ENCODE results near the gene RIPOR1. TPM values are rescaled to one million over a fixed set of nuclear protein-coding genes. Genes with fewer than 3 reads are reported as not detected.
"Not testable (repeated sequence)": the region's sequence is repeated elsewhere in the genome, so short reads cannot be mapped to it uniquely, and the experiment has no call there.

RIPOR1 gene
- total and polyA plus RNA-seq, 2 donors, result 5.7 to 25.4 TPM

DNA sequence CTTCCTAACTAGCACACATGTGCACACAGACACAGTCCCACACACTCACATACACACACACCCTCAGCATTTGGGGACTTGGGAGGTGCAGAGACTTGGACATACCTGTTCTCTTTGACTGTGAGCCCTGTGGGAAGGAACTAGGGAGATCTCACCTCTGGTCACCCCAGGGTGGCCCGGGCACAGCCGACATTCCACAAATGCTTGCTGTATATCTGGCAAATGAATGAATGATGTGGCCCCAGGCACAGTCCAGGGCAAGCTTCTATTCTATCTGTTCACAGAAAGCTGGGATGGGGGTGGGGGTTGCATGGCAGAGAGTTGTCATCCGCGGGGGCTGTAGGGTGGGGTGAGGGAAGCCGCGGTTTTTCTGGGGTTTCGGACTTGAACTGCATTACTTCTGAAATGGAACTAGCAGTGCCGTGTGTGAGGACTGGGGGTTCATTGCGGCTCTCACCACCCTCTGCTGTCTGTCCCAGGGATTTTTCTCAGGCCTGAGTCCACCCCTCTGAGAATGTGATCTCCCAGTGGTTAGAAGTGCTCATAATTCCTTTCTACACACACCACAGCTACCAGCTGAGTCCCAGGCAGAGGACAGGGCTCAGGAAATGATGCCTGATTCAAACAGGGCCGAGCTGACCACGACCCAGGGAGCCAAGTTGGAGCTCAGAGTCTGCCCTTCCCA lies 3.3 kb upstream of the RIPOR1 start:
- no peak for DNase-seq (ENCODE audit: low read depth in 6 of 9, low spot score in 9 of 9)
- H3K27ac ChIP-seq (ENCODE audit: low read depth in 1 of 2, low read length in 1 of 2), result no peak overlapping the region
- H3K27me3 ChIP-seq (ENCODE audit: control insufficient read depth in 2 of 2, insufficient read depth in 1 of 2, low read length in 1 of 2), result peaks cover 24 to 62% of the 10 kb centered on the region in 2 donors
- no peak overlapping the region for H3K4me3 ChIP-seq (ENCODE audit: low read length in 2 of 2)
- WGBS, result 76% methylated on average over 11 of the region's 11 CpGs
- H3K36me3 ChIP-seq (ENCODE audit: control insufficient read depth in 2 of 2, insufficient read depth in 2 of 2, low read length in 1 of 2), result no peaks in the 10 kb centered on the region
- peaks cover 16 to 42% of the 10 kb centered on the region in 2 donors for H3K4me1 ChIP-seq (ENCODE audit: control insufficient read depth in 2 of 2, insufficient read depth in 2 of 2, low read length in 2 of 2)
- peaks cover 0 to 13% of the 10 kb centered on the region in 2 donors for H3K9me3 ChIP-seq (ENCODE audit: control insufficient read depth in 2 of 2, insufficient read depth in 1 of 2, low read length in 1 of 2)

DNA sequence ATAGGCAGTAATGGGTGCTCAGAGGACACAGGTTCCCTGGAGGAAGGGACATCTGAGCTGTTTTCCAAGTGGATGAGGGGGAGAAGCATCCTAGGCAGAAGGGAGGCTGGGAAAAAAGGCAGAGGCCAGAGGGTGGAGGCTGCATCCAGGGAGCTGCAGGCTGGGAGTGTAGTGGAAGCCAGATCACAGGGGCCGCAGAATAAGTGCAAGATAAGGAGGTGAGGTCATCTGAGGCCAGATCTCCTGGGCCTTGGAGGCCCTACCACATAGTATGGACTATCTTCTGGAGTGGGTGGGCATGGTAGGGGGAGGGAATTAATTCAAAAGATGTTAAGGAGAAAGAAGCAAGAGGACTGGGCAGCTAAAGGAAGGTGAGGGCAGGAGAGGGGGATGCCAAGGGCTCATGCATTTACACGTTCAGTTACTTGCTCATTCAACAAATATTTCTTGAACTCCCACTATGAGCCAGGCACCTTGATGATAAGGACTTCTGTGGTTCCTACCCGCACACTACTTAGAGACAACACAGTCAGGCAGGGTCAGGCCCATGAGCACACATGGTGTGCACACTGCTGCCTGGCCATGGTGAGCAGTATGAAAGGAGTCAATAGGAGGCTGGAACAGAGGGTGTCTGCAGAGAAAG lies 2.4 kb upstream of the RIPOR1 start:
- DNase-seq (ENCODE audit: low read depth in 6 of 9, low spot score in 9 of 9), result no peak

DNA sequence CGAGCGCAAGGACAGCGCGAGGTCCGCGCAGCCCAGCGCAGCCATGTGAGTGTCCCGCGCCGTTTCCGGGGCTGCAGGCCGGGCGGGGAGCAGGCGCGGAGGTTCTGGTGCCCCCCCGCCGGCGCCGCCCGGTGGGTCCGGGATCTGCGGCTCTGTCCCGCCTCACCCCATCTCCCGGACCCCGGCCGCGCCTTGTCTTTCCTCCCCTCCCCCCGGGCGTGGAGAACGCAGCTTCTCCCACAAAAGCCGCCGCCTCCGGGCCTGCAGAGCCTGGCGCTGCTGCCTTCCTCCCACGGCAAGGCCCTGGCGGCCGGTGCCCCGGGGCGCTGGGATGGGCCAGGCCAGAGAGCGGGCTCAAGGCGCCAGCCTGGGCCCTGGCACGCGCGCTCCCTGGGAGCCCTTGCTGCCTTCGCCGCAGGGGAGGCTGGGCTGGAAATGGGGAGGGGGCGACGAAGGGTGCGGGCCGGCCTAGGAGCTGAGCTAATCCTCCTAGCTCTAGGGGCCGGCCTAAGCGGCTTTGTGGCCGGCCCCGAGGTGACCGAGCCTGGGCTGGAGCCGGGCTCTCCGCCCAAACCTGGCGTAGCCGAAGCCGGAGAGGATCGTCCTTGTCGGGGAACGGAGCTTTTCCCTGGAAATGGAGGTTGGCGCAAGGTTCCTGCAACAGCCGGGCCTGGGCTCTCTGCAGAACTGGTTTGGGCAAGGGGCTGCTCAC lies 397 bp downstream of the RIPOR1 start:
- Histone ChIP-seq H3K27me3 (ENCODE audit: control insufficient read depth in 2 of 2, insufficient read depth in 1 of 2, low read length in 1 of 2) (peaks cover 26 to 95% of the 10 kb centered on the region in 2 donors), H3K4me3 (ENCODE audit: low read length in 2 of 2) (peak overlapping the region; percentile 38 to 62), H3K9me3 (ENCODE audit: control insufficient read depth in 2 of 2, insufficient read depth in 1 of 2, low read length in 1 of 2) (peaks cover 0 to 17% of the 10 kb centered on the region in 2 donors), H3K36me3 (ENCODE audit: control insufficient read depth in 2 of 2, insufficient read depth in 2 of 2, low read length in 1 of 2) (no peaks in the 10 kb centered on the region), H3K4me1 (ENCODE audit: control insufficient read depth in 2 of 2, insufficient read depth in 2 of 2, low read length in 2 of 2) (peaks cover 30 to 43% of the 10 kb centered on the region in 2 donors), H3K27ac (ENCODE audit: low read depth in 1 of 2, low read length in 1 of 2) (peak overlapping the region in 1 of 2 donors; percentile 60)
- WGBS, result 1% methylated on average over 65 of the region's 65 CpGs
- peak in 1 of 9 donors; percentile 21 for DNase-seq (ENCODE audit: low read depth in 6 of 9, low spot score in 9 of 9)

More for the DNA sequence above, 2.4 kb upstream of the RIPOR1 start:
- Histone ChIP-seq H3K27me3 (ENCODE audit: control insufficient read depth in 2 of 2, insufficient read depth in 1 of 2, low read length in 1 of 2) (peaks cover 26 to 72% of the 10 kb centered on the region in 2 donors), H3K4me3 (ENCODE audit: low read length in 2 of 2) (no peak overlapping the region), H3K27ac (ENCODE audit: low read depth in 1 of 2, low read length in 1 of 2) (no peak overlapping the region), H3K4me1 (ENCODE audit: control insufficient read depth in 2 of 2, insufficient read depth in 2 of 2, low read length in 2 of 2) (peaks cover 25 to 45% of the 10 kb centered on the region in 2 donors), H3K36me3 (ENCODE audit: control insufficient read depth in 2 of 2, insufficient read depth in 2 of 2, low read length in 1 of 2) (no peaks in the 10 kb centered on the region), H3K9me3 (ENCODE audit: control insufficient read depth in 2 of 2, insufficient read depth in 1 of 2, low read length in 1 of 2) (peaks cover 0 to 17% of the 10 kb centered on the region in 2 donors)
- WGBS, result 95% methylated on average over 3 of the region's 3 CpGs

DNA sequence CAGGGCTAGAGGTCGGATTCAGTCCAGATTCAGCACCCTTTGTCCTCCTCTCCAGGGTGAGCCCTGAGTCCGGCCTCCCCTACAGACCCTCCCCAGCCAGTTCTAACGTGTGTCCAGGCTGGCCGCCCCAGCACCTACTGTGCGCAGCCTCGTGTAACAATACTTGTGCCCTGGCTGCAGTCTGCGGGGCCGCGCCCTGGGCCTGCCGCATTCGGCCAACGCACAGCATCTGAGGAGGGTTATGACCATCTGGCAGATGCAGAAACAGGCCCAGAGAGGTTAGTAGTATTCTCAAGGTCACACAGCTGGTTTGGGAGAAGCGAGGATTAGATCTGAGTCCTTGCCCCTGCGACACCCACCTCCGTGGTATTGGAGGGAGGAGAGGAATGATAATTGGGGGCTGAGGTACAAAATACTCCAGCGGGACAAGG lies 968 bp downstream of the RIPOR1 start:
- Histone ChIP-seq H3K4me3 (ENCODE audit: low read length in 2 of 2) (peak overlapping the region; percentile 38 to 62), H3K4me1 (ENCODE audit: control insufficient read depth in 2 of 2, insufficient read depth in 2 of 2, low read length in 2 of 2) (peaks cover 30 to 46% of the 10 kb centered on the region in 2 donors), H3K36me3 (ENCODE audit: control insufficient read depth in 2 of 2, insufficient read depth in 2 of 2, low read length in 1 of 2) (no peaks in the 10 kb centered on the region), H3K27ac (ENCODE audit: low read depth in 1 of 2, low read length in 1 of 2) (peak overlapping the region; percentile 26 to 65), H3K9me3 (ENCODE audit: control insufficient read depth in 2 of 2, insufficient read depth in 1 of 2, low read length in 1 of 2) (peaks cover 0 to 17% of the 10 kb centered on the region in 2 donors), H3K27me3 (ENCODE audit: control insufficient read depth in 2 of 2, insufficient read depth in 1 of 2, low read length in 1 of 2) (peaks cover 26 to 93% of the 10 kb centered on the region in 2 donors)
- WGBS, result 30% methylated on average over 16 of the region's 16 CpGs
- DNase-seq (ENCODE audit: low read depth in 6 of 9, low spot score in 9 of 9), result no peak

DNA sequence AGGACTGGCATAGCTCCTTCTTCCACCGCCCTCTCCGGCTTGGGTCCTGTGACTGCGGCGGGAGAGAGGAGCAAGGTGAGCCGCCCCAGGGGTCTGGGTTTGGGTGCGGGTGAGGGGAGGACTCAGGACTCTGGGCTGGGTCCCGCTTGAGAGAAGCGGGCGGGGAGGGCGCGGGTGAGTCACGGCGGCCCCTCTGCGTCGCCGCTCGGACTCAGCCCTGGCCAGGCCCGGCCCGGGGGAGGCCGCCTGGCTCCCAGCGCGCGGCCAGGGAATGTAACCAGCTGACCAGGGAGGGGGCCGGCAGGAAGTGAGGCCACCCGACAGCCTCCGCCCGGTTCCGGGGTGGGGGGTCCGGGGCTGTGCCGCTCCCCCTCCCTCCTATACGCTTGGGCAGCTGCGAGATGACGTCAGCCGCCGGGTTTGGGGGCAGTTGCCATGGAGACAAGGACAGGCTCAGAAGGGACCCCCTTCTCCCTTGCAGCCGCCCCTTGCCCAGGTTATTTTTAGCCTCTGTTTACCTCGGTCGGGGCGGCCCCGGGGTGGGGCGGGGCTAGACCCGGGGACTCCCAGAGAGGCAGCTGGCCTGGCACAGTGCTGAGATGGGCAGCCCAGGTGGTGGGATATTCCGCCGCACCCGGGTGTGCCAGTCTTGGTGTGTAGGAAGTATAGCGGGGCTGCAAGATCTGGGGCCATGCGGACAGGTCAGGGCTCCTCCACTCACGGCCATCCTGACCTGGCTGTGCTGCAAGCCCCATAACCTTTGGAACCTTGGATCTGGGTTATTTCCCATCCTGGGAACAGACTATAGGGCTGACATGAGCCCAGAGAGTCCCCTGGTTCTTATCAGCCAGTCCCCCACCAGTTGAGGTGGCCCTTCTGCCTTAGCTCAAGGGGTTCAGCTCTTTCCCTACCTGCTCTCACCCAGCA lies 1.6 kb downstream of the RIPOR1 start:
- H3K4me1 ChIP-seq (ENCODE audit: control insufficient read depth in 2 of 2, insufficient read depth in 2 of 2, low read length in 2 of 2), result peaks cover 30 to 52% of the 10 kb centered on the region in 2 donors
- 7% methylated on average over 48 of the region's 48 CpGs for WGBS
- peak in 1 of 9 donors; percentile 39 for DNase-seq (ENCODE audit: low read depth in 6 of 9, low spot score in 9 of 9)
- peak overlapping the region; percentile 26 to 65 for H3K27ac ChIP-seq (ENCODE audit: low read depth in 1 of 2, low read length in 1 of 2)
- no peaks in the 10 kb centered on the region for H3K36me3 ChIP-seq (ENCODE audit: control insufficient read depth in 2 of 2, insufficient read depth in 2 of 2, low read length in 1 of 2)
- H3K4me3 ChIP-seq (ENCODE audit: low read length in 2 of 2), result peak overlapping the region; percentile 38 to 45
- H3K9me3 ChIP-seq (ENCODE audit: control insufficient read depth in 2 of 2, insufficient read depth in 1 of 2, low read length in 1 of 2), result peaks cover 0 to 17% of the 10 kb centered on the region in 2 donors
- peaks cover 26 to 92% of the 10 kb centered on the region in 2 donors for H3K27me3 ChIP-seq (ENCODE audit: control insufficient read depth in 2 of 2, insufficient read depth in 1 of 2, low read length in 1 of 2)

DNA sequence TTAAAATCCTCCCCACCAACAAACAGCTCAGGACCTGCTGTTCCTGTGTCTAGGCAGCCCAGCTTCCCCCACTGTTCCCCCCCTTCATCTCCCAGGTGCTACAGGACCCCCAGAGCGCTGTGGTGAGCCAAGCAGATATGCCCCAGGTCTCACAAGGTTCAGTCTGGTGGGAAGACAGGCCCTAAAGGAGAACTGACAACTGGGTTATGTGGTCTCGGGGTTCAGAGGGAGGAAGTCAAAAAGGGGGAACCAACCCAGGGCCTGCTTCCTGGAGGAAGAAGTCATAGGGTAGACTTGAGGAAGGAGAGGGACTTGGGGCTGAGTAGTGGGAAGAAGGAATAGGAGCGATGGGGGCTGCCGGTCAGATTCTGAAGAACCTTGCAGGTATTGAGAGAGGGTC lies 2.6 kb downstream of the RIPOR1 start:
- no peak overlapping the region for H3K4me3 ChIP-seq (ENCODE audit: low read length in 2 of 2)
- peak in 1 of 9 donors; percentile 26 for DNase-seq (ENCODE audit: low read depth in 6 of 9, low spot score in 9 of 9)
- H3K36me3 ChIP-seq (ENCODE audit: control insufficient read depth in 2 of 2, insufficient read depth in 2 of 2, low read length in 1 of 2), result no peaks in the 10 kb centered on the region

DNA sequence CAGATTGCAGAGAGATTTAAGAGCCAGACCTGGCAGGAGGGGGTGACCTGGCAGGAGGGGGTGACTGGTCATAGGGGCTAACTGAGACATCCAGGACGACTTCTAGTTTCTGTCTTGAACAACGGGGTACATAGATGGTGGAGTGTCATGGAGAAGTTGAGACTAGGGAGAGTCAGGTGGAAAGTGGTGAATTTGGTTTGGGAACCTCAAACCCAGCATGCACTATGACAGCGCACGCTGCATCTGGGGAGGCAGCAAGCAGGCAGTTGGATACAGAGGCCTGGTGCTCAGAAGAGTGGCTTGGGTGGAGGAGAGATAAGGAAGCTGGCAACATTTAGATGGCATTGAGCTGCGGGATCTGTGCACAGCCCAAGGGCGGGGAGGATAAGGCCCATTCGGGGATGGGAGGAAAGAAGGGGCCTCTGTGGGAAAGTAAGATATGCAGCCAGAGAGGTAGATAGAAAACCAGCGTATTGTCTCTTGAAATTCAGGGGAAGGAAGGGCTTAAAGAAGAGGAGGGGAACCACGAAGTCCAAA lies 4.5 kb downstream of the RIPOR1 start:
- Histone ChIP-seq H3K4me1 (ENCODE audit: control insufficient read depth in 2 of 2, insufficient read depth in 2 of 2, low read length in 2 of 2) (peaks cover 30 to 62% of the 10 kb centered on the region in 2 donors), H3K36me3 (ENCODE audit: control insufficient read depth in 2 of 2, insufficient read depth in 2 of 2, low read length in 1 of 2) (no peaks in the 10 kb centered on the region), H3K27ac (ENCODE audit: low read depth in 1 of 2, low read length in 1 of 2) (no peak overlapping the region), H3K27me3 (ENCODE audit: control insufficient read depth in 2 of 2, insufficient read depth in 1 of 2, low read length in 1 of 2) (peaks cover 27 to 92% of the 10 kb centered on the region in 2 donors), H3K4me3 (ENCODE audit: low read length in 2 of 2) (no peak overlapping the region), H3K9me3 (ENCODE audit: control insufficient read depth in 2 of 2, insufficient read depth in 1 of 2, low read length in 1 of 2) (peaks cover 0 to 16% of the 10 kb centered on the region in 2 donors)
- DNase-seq (ENCODE audit: low read depth in 6 of 9, low spot score in 9 of 9), result no peak
- 88% methylated on average over 9 of the region's 9 CpGs for WGBS

More for the DNA sequence above, 2.6 kb downstream of the RIPOR1 start:
- peaks cover 30 to 52% of the 10 kb centered on the region in 2 donors for H3K4me1 ChIP-seq (ENCODE audit: control insufficient read depth in 2 of 2, insufficient read depth in 2 of 2, low read length in 2 of 2)
- H3K27me3 ChIP-seq (ENCODE audit: control insufficient read depth in 2 of 2, insufficient read depth in 1 of 2, low read length in 1 of 2), result peaks cover 28 to 92% of the 10 kb centered on the region in 2 donors
- peak overlapping the region in 1 of 2 donors; percentile 31 for H3K27ac ChIP-seq (ENCODE audit: low read depth in 1 of 2, low read length in 1 of 2)
- H3K9me3 ChIP-seq (ENCODE audit: control insufficient read depth in 2 of 2, insufficient read depth in 1 of 2, low read length in 1 of 2), result peaks cover 0 to 14% of the 10 kb centered on the region in 2 donors
- WGBS, result 12% methylated on average over 4 of the region's 4 CpGs

DNA sequence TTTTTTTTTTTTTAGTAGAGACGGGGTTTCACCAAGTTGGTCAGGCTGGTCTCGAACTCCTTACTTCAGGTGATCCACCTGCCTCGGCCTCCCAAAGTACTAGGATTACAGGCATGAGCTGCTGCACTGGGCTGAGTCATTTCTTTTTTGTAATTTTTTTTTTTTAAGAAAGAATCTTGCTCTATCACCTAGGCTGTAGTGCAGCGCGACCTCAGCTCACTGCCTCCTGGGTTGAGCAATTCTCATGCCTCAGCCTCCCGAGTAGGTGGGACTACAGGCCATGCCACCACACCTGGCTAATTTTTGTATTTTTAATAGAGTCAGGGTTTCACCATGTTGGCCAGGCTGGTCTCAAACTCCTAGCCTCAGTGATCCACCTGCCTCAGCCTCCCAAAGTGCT lies 5.4 kb downstream of the RIPOR1 start:
- Histone ChIP-seq H3K27me3 (ENCODE audit: control insufficient read depth in 2 of 2, insufficient read depth in 1 of 2, low read length in 1 of 2) (peaks cover 18 to 93% of the 10 kb centered on the region in 2 donors), H3K9me3 (ENCODE audit: control insufficient read depth in 2 of 2, insufficient read depth in 1 of 2, low read length in 1 of 2) (peaks cover 0 to 14% of the 10 kb centered on the region in 2 donors), H3K4me1 (ENCODE audit: control insufficient read depth in 2 of 2, insufficient read depth in 2 of 2, low read length in 2 of 2) (peaks cover 31 to 65% of the 10 kb centered on the region in 2 donors)
- H3K36me3 ChIP-seq (ENCODE audit: control insufficient read depth in 2 of 2, insufficient read depth in 2 of 2, low read length in 1 of 2); H3K4me3 ChIP-seq (ENCODE audit: low read length in 2 of 2); DNase-seq (ENCODE audit: low read depth in 6 of 9, low spot score in 9 of 9); H3K27ac ChIP-seq (ENCODE audit: low read depth in 1 of 2, low read length in 1 of 2): not testable (repeated sequence)
- 94% methylated on average over 6 of the region's 6 CpGs for WGBS
